Mammary epithelial cell (primary cell): ENCODE results near the gene C1orf35.

Experiments
- CTCF ChIP-seq, 2 donors: IDR thresholded peaks in 1 of 2; conservative IDR thresholded peaks in 1 of 2; 2 replicates each; pipeline ENCODE4 v1.5.1; 2011 to 2012; ENCODE audit warnings: inconsistent platforms in 2 of 2, low read length in 2 of 2, mild to moderate bottlenecking in 2 of 2, control low read depth in 1 of 2, low read depth in 1 of 2; ENCODE audit not compliant: insufficient read depth in 1 of 2; ENCODE audit errors: extremely low read depth in 1 of 2
- EZH2 ChIP-seq: IDR thresholded peaks from 2 replicates; pipeline ENCODE4 v1.6.1; 2012; ENCODE audit warnings: low read length, inconsistent platforms, borderline replicate concordance

- TF ChIP-seq CTCF (conservative IDR thresholded peaks at IDR 0.05 in 1 of 2, IDR thresholded peaks at IDR 0.05 in 1 of 2; ENCODE audit: extremely low read depth in 1 of 2, insufficient read depth in 1 of 2, low read depth in 1 of 2, low read length in 2 of 2) (no peak), EZH2 (no peak)
Observed at GRCh38 chr1:228106800-228107054, 3.6 kb upstream of the C1orf35 start.
